LNCAP (cell line): ENCODE results near the gene HOXA3.

Source experiments
- TF ChIP-seq, protein P1 (sequence below): fragments of 450-650 bp; IDR thresholded peaks from 2 replicates; pipeline ENCODE4 v1.5.1; 2017; ENCODE audit warnings: mild to moderate bottlenecking

The HOXA3 gene

DNA sequence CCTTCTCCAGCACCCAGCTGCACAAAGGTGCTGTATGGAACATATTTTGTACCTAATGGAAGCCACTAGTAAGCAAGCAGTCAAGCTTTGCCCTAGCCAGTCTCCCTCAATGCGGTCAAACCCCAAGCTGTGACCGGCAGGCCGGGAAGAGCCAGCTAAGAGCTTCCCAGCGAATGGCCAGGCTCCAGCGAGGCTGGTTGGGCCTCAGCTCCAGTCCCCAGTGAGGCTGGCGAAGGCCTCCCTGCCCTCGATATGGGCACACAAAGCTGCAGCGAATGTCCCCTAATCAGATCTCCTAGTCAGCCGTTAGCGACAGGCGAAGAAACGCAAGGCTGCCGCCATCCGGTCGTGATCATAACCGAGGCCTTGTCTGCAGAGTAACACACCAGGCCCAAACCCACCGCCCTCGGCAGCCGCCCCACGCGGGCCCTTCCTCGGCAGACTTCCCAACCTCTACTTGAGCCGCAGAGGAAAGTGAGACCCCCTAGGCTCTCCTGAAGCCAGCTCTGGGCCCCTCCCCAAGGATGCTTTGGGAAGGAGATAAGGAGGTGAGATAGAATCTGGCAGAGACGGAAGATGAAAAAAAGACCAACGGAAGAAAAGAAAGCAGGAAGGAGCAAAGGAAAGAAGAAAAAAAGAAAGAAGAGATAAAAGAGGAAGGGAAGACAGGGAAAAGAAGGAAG is 16.0 kb upstream of the HOXA3 start:
- TF ChIP-seq, protein P1, sequence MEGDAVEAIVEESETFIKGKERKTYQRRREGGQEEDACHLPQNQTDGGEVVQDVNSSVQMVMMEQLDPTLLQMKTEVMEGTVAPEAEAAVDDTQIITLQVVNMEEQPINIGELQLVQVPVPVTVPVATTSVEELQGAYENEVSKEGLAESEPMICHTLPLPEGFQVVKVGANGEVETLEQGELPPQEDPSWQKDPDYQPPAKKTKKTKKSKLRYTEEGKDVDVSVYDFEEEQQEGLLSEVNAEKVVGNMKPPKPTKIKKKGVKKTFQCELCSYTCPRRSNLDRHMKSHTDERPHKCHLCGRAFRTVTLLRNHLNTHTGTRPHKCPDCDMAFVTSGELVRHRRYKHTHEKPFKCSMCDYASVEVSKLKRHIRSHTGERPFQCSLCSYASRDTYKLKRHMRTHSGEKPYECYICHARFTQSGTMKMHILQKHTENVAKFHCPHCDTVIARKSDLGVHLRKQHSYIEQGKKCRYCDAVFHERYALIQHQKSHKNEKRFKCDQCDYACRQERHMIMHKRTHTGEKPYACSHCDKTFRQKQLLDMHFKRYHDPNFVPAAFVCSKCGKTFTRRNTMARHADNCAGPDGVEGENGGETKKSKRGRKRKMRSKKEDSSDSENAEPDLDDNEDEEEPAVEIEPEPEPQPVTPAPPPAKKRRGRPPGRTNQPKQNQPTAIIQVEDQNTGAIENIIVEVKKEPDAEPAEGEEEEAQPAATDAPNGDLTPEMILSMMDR = no peak

DNA sequence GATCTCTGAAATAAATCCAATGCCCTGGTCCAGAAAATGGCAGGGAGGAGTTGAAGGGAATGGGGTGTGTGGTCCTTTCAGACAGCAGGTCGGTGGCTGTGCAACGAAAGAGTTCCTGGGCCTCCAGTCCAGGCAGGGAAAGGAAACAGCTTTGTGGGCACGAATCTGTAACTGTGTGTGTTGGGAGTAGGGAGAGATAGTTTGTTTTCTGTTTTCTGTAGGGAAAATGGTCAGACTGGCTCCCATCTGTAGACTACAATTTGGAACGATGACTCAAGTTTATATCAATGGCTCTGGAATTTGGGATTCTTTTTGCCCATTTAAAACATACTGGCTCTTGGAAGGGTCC is 15.5 kb upstream of the HOXA3 start:
- TF ChIP-seq, protein P1 = no peak

DNA sequence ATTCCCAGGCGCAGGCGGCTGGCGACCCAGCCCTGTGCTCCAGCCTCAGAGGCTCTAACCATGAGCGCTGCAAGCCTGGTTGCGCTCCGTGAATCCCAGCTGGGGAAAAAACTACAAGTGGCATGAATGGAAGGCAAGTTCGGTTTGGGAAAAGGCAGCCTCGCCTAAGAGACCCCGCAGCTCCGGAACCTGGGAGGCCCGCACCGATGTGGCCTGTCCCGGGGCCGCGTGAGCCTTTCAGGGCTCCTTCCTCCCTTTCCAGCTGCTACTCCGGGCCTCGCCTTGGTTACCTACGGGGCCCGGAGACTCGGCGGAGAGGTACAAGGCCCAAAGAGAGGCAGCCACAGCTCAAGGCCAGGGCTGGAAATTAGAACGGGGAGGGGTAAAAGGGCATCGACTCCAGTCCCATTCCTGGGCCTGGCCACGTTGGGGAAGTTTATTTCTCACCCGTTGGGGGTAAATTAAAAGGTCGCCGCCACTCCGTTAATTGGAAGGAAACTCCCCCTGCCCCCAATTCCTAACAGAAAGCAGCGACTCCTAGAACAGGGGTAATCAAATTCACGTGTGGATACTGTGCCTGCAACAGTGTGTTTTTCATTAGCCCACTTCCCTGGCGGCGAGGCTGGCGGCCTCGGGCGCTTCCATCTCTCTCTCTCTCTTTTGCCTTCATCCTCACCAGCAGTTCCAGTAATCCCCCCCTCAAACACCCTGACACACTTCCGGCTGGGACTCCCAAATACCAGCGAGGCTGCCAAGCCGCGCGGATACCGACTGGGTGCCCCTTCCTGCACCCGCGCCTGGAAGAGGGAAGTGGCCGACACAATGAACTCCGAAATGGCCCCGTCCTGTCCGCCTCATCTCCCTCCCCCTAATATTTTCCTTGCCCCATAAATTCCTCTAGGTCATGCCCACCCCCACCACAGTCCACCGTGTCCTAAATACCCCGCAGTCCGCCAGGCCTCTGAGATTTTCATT is 14.4 kb upstream of the HOXA3 start:
- TF ChIP-seq, protein P1 = no peak

DNA sequence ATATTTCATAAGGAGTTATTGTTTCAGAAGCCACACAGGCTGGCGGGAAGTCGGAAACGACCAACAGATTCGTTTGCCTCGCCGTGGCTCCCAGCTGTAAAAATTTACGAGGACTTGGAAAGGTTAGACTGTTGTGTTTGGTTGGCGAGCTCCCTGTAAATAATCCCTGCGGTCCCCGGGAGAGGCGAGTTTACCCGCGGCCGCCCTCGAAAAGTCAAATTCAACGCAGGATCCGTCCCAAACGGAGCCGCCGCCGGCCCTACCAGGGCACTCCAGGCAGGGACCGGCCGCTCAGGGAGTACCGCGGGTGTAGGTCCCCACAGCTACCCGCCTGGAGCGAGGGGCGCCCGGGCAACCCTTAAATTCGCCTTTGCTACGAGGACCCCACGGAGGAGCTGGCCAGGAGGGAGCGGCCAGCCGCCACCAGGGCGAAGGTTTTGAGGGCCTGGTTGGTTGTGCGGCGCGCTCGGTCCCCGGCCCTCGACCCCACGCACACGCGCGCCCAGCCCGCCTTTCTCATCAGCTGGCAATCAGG is 13.7 kb upstream of the HOXA3 start:
- TF ChIP-seq, protein P1 = no peak

DNA sequence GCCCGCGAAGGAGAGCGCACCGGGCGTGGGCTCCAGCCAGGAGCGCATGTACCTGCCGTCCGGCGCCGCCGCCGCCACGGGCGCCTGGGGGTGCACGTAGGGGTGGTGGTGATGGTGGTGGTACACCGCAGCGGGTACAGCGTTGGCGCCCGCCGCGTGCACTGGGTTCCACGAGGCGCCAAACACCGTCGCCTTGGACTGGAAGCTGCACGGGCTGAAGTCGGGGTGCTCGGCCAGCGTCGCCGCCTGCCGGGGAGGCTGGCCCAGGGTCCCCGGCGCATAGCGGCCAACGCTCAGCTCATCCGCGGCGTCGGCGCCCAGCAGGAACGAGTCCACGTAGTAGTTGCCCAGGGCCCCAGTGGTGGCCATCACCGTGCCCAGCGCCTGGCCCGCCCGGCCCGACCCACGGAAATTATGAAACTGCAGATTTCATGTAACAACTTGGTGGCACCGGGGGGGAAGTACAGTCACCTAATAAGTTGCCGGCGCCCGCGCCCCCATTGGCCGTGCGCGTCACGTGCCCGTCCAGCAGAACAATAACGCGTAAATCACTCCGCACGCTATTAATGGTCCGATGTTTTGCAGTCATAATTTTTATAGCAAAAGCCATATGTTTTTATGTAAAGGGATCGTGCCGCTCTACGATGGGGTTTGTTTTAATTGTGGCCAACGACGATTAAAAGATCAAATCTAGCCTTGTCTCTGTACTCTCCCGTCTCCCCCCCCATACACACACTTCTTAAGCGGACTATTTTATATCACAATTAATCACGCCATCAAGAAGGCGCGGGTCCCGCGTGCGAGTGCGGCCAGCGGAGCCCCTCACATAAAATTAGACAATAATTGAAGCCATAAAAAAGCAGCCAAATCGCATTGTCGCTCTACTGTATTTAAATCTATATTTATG is 13.0 kb upstream of the HOXA3 start, which contains the start of gene HOXA9:
Gene HOXA9 (minus strand): TSS at position 449 of the 907 bp plus-strand sequence. CDS start 80 bp downstream, at position 369.
- TF ChIP-seq, protein P1 = no peak

DNA sequence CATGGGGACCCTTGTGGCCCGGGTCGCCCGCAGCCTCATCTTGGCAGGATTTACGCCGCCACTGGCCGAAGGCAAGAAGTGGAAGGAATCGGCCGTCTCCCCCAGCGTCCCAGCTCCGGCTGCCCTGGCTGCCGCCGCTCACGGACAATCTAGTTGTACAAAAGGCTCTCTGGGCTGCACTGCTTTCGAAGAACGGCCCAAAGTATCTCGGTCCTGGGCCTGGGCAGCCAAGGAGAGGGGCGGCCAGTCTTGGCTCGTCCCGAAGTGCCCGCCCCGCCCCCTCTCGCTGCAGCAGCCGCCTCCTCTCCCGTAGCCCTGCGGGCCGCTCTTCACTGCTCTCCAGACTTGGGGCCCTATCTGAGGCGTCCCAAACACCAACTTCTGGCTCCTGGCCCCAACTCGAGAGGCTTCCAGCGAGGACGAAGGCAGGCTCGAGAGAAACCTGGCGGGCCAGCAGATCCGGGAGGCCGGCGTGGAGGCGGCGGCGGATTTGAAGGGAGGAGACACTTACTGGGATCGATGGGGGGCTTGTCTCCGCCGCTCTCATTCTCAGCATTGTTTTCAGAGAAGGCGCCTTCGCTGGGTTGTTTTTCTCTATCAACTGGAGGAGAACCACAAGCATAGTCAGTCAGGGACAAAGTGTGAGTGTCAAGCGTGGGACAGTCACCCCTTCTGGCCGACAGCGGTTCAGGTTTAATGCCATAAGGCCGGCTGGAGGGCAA is 12.1 kb upstream of the HOXA3 start:
- TF ChIP-seq, protein P1 = no peak
